HCT116 (cell line): ENCODE results near the gene EXOSC10. TPM values are rescaled to one million over a fixed set of nuclear protein-coding genes. Genes with fewer than 3 reads are reported as not detected.

Source experiments
- ATAC-seq: fragments of 200-7000 bp; cut with Tn5 transposase; 2 replicates; pipeline ENCODE4 v1.9.1; 2020; ENCODE audit warnings: mild to moderate bottlenecking, moderate library complexity
- BruUV-seq: library from RNA; stranded (reverse); fragments of 400-500 nt; replicated peaks from 2 replicates; lab custom pipeline; 2021; lab: Mats Ljungman, UMichigan
- CTCF ChIA-PET: fragments of 300-600 bp; sonication (Branson Sonifier 250); formaldehyde crosslinking; loops from one replicate; lab custom pipeline; 2021; ENCODE audit warnings: antibody characterized with exemption; lab: Charles Lee
- POLR2A ChIA-PET: fragments of 300-600, 350-600 bp; sonication (Branson Sonifier 250); formaldehyde crosslinking; loops from one replicate; lab custom pipeline; 2021; ENCODE audit warnings: antibody characterized with exemption; lab: Charles Lee
- RAD21 ChIA-PET, 2 experiments: fragments of 300-600 bp; sonication (Branson Sonifier 250); formaldehyde crosslinking; loops; one replicate each; lab custom pipeline; 2023; ENCODE audit warnings: low total read pairs in 2 of 2; ENCODE audit not compliant: uncharacterized antibody in 2 of 2, unreplicated experiment in 2 of 2, low non-redundant PET in 1 of 2; lab: Charles Lee
- DNase-seq: peaks from one replicate; pipeline ENCODE4 v3.0.0-alpha.2; 2010; ENCODE audit warnings: low read depth, low spot score
- H2AFZ ChIP-seq: fragments of 200-600 bp; shearing (Covaris generic), sonication (generic); 2 replicates; pipeline ENCODE4 v1.6.1; 2017; ENCODE audit warnings: low read depth, mixed run types, mixed read lengths, antibody characterized with exemption, low read length; ENCODE audit not compliant: poor library complexity, severe bottlenecking
- H3K27ac ChIP-seq: 2 replicates; pipeline ENCODE4 v1.5.1; 2012; ENCODE audit warnings: low read depth, low read length
- H3K27me3 ChIP-seq: fragments of 200-600 bp; sonication (generic); 2 replicates; pipeline ENCODE4 v1.6.1; 2016; ENCODE audit warnings: mixed run types, low read length, mixed read lengths; ENCODE audit not compliant: insufficient read depth
- H3K36me3 ChIP-seq, 2 experiments: fragments of 200-500 bp in 1 of 2; fragments of 200-600 bp in 1 of 2; sonication (Bioruptor generic) in 1 of 2; sonication (generic) in 1 of 2; 2 replicates each; pipeline versions ENCODE4 v1.5.1 to v1.6.1; 2014 to 2016; ENCODE audit warnings: low read length in 2 of 2, inconsistent platforms in 1 of 2, mixed read lengths in 1 of 2, mixed run types in 1 of 2; ENCODE audit not compliant: insufficient read depth in 2 of 2, control insufficient read depth in 1 of 2
- H3K4me1 ChIP-seq, 2 experiments: fragments of 200-600 bp in 1 of 2; sonication (generic) in 1 of 2; 2 replicates each; pipeline versions ENCODE4 v1.5.1 to v1.6.1; 2012 to 2017; ENCODE audit warnings: low read length in 2 of 2, inconsistent platforms in 1 of 2, mild to moderate bottlenecking in 1 of 2, mixed read lengths in 1 of 2, mixed run types in 1 of 2, moderate library complexity in 1 of 2; ENCODE audit not compliant: insufficient read depth in 2 of 2, control insufficient read depth in 1 of 2
- H3K4me2 ChIP-seq: fragments of 200-600 bp; sonication (generic); 2 replicates; pipeline ENCODE4 v1.6.1; 2017; ENCODE audit warnings: mixed run types, low read length, mixed read lengths
- H3K4me3 ChIP-seq, 2 experiments: fragments of 200-600 bp in 1 of 2; sonication (generic) in 1 of 2; replicated peaks in 1 of 2; 2 replicates each; pipeline ENCODE4 v1.5.1; 2011 to 2016; ENCODE audit warnings: low read length in 2 of 2, control low read depth in 1 of 2, low read depth in 1 of 2, mild to moderate bottlenecking in 1 of 2, mixed read lengths in 1 of 2, mixed run types in 1 of 2
- H3K79me2 ChIP-seq: fragments of 200-600 bp; sonication (generic); 2 replicates; pipeline ENCODE4 v1.6.1; 2017; ENCODE audit warnings: mild to moderate bottlenecking, mixed run types, low read length, moderate library complexity, mixed read lengths; ENCODE audit not compliant: insufficient read depth
- H3K9ac ChIP-seq: fragments of 200-600 bp; sonication (generic); 2 replicates; pipeline ENCODE4 v1.6.1; 2016; ENCODE audit warnings: low read length, mixed read lengths
- H3K9me2 ChIP-seq: fragments of 200-600 bp; sonication (generic), shearing (Covaris generic); 2 replicates; pipeline ENCODE4 v1.6.1; 2017; ENCODE audit warnings: mixed run types, mild to moderate bottlenecking, moderate library complexity; ENCODE audit not compliant: insufficient read depth
- H3K9me3 ChIP-seq, 2 experiments: fragments of 200-500 bp in 1 of 2; fragments of 200-600 bp in 1 of 2; sonication (Bioruptor generic) in 1 of 2; sonication (generic) in 1 of 2; 2 replicates each; pipeline ENCODE4 v1.6.1; 2014 to 2017; ENCODE audit warnings: low read length in 2 of 2, mixed read lengths in 2 of 2, inconsistent platforms in 1 of 2, low read depth in 1 of 2, mild to moderate bottlenecking in 1 of 2, mixed run types in 1 of 2, moderate library complexity in 1 of 2; ENCODE audit not compliant: control insufficient read depth in 1 of 2, insufficient read depth in 1 of 2
- H4K20me1 ChIP-seq: fragments of 200-600 bp; sonication (generic), shearing (Covaris generic); 2 replicates; pipeline ENCODE4 v1.6.1; 2017; ENCODE audit warnings: mixed run types, mild to moderate bottlenecking, moderate library complexity; ENCODE audit not compliant: insufficient read depth
- ATF3 ChIP-seq: IDR thresholded peaks from 2 replicates; pipeline ENCODE4 v1.6.1; 2012
- CBX3 ChIP-seq: IDR thresholded peaks from 2 replicates; pipeline ENCODE4 v1.6.1; 2012; ENCODE audit warnings: low read depth
- CEBPB ChIP-seq: IDR thresholded peaks from 2 replicates; pipeline ENCODE4 v1.6.1; 2012; ENCODE audit warnings: low read depth
- CTCF ChIP-seq, 3 experiments: fragments of 200-600 bp in 1 of 3; sonication (generic) in 1 of 3; IDR thresholded peaks in 2 of 3; conservative IDR thresholded peaks in 1 of 3; 2 replicates each; pipeline ENCODE4 v1.5.1; 2012 to 2017; ENCODE audit warnings: low read depth in 2 of 3, low read length in 2 of 3, antibody characterized with exemption in 1 of 3, borderline replicate concordance in 1 of 3, control low read depth in 1 of 3, mild to moderate bottlenecking in 1 of 3, mixed read lengths in 1 of 3, mixed run types in 1 of 3, moderate library complexity in 1 of 3; ENCODE audit not compliant: insufficient read depth in 1 of 3
- EGR1 ChIP-seq: IDR thresholded peaks from 2 replicates; pipeline ENCODE4 v1.6.1; 2012; ENCODE audit warnings: low read depth
- ELF1 ChIP-seq: IDR thresholded peaks from 2 replicates; pipeline ENCODE4 v1.6.1; 2012; ENCODE audit warnings: low read depth, borderline replicate concordance
- EZH2 ChIP-seq: fragments of 200-600 bp; sonication (generic); IDR thresholded peaks from 2 replicates; pipeline ENCODE4 v1.6.1; 2017; ENCODE audit warnings: antibody characterized with exemption, mixed run types
- EZH2phosphoT487 ChIP-seq: fragments of 200-600 bp; IDR thresholded peaks from 2 replicates; pipeline ENCODE4 v1.6.1; 2018; ENCODE audit warnings: antibody characterized with exemption, borderline replicate concordance
- FOSL1 ChIP-seq: IDR thresholded peaks from 2 replicates; pipeline ENCODE4 v1.6.1; 2012; ENCODE audit warnings: low read depth
- JUND ChIP-seq: IDR thresholded peaks from 2 replicates; pipeline ENCODE4 v1.6.1; 2012
- MAX ChIP-seq: IDR thresholded peaks from 2 replicates; pipeline ENCODE4 v1.6.1; 2012
- POLR2A ChIP-seq: IDR thresholded peaks from 2 replicates; pipeline ENCODE4 v1.7.0; 2011; ENCODE audit warnings: borderline replicate concordance; ENCODE audit not compliant: insufficient read depth, insufficient read length; ENCODE audit errors: extremely low read depth
- POLR2AphosphoS5 ChIP-seq: IDR thresholded peaks from 2 replicates; pipeline ENCODE4 v1.6.1; 2011; ENCODE audit warnings: mild to moderate bottlenecking, low read depth, low read length, moderate library complexity
- RAD21 ChIP-seq: IDR thresholded peaks from 2 replicates; pipeline ENCODE4 v1.6.1; 2012; ENCODE audit warnings: low read depth, mild to moderate bottlenecking
- REST ChIP-seq: IDR thresholded peaks from 2 replicates; pipeline ENCODE4 v1.6.1; 2012; ENCODE audit warnings: low read depth
- SIN3A ChIP-seq: IDR thresholded peaks from 2 replicates; pipeline ENCODE4 v1.6.1; 2012; ENCODE audit warnings: low read depth
- SRF ChIP-seq: IDR thresholded peaks from 2 replicates; pipeline ENCODE4 v1.6.1; 2012; ENCODE audit warnings: low read depth
- TCF7L2 ChIP-seq: IDR thresholded peaks from 2 replicates; pipeline ENCODE4 v1.7.0; 2011; ENCODE audit warnings: borderline replicate concordance, inconsistent platforms; ENCODE audit not compliant: insufficient read depth, insufficient read length; ENCODE audit errors: extremely low read depth
- ZBTB33 ChIP-seq: IDR thresholded peaks from 2 replicates; pipeline ENCODE4 v1.6.1; 2011; ENCODE audit warnings: mild to moderate bottlenecking, low read length, moderate library complexity; ENCODE audit not compliant: insufficient replicate concordance; ENCODE audit errors: extremely low read depth
- ZNF274 ChIP-seq: fragments of 200-500 bp; sonication (Bioruptor generic); IDR thresholded peaks from 2 replicates; pipeline ENCODE4 v1.6.1; 2014; ENCODE audit warnings: mild to moderate bottlenecking, low read depth, low read length, inconsistent platforms
- intact Hi-C: fragments of 100-400 bp; cut with micrococcal nuclease; formaldehyde crosslinking; loops from 2 replicates; pipeline ENCODE4 v1.10.0; 2022
- total RNA-seq: library from RNA; stranded (reverse); gene quantifications from one replicate; pipeline ENCODE4 v1.2.1, GENCODE V29; 2021; ENCODE audit not compliant: unreplicated experiment

The EXOSC10 gene
- total RNA-seq, 1 experiment from 2014 or later: 80.7 TPM

- DNase-seq (no peak), ATAC-seq (no peak)
- no peaks in the 10 kb centered on the region for H4K20me1 ChIP-seq
- intact Hi-C loops: no loop called here
- H3K4me2 ChIP-seq: no peak overlapping the region
- CTCF ChIA-PET: no interaction called here
- no peaks in the 10 kb centered on the region for H3K27me3 ChIP-seq
- no peaks in the 10 kb centered on the region for H3K9me3 ChIP-seq
- no peaks in the 10 kb centered on the region for H3K79me2 ChIP-seq
- no peak overlapping the region for H3K9ac ChIP-seq
- H3K36me3 ChIP-seq: peaks cover 17 to 36% of the 10 kb centered on the region in 2 experiments; a peak in 3 of 4 replicates
- POLR2A ChIA-PET: no interaction called here
- no peak overlapping the region for H3K27ac ChIP-seq
- BruUV-seq: no TSS peak
- no peaks in the 10 kb centered on the region for H3K4me1 ChIP-seq
- TF ChIP-seq EGR1: no peak
- no peak for TF ChIP-seq POLR2AphosphoS5
- no peak for TF ChIP-seq FOSL1
- no peak for TF ChIP-seq RAD21
- TF ChIP-seq SIN3A: no peak
- no peak for TF ChIP-seq ZNF274
- no peak for TF ChIP-seq ZBTB33
- no peak for TF ChIP-seq JUND
- no peak for TF ChIP-seq MAX
- no peak for TF ChIP-seq CEBPB
- no peak for TF ChIP-seq TCF7L2
- no peak for TF ChIP-seq EZH2
- no peak for TF ChIP-seq ELF1
- no peak for TF ChIP-seq POLR2A
- no peak for TF ChIP-seq CTCF (IDR thresholded peaks at IDR 0.05 in 2 of 3, conservative IDR thresholded peaks at IDR 0.05 in 1 of 3; ENCODE audit: borderline replicate concordance in 1 of 3, insufficient read depth in 1 of 3, low read depth in 2 of 3, low read length in 2 of 3)
- no peak for TF ChIP-seq SRF
- no peak for TF ChIP-seq REST
- no peak for TF ChIP-seq CBX3
- TF ChIP-seq ATF3: no peak
- TF ChIP-seq EZH2phosphoT487: no peak
- H2AFZ ChIP-seq: no peak overlapping the region
- no peaks in the 10 kb centered on the region for H3K9me2 ChIP-seq
- H3K4me3 ChIP-seq: no peak overlapping the region
- RAD21 ChIA-PET: no interaction called here
Measured at GRCh38 chr1:11142618-11143391, 43.1 kb upstream of the EXOSC10 start.
